ENCODE data around the gene AHSG. TPM values are rescaled to one million over a fixed set of nuclear protein-coding genes. Genes with fewer than 3 reads are reported as not detected.

AHSG gene
- total RNA-seq, 1 donor from 2014 or later = not detected

DNA sequence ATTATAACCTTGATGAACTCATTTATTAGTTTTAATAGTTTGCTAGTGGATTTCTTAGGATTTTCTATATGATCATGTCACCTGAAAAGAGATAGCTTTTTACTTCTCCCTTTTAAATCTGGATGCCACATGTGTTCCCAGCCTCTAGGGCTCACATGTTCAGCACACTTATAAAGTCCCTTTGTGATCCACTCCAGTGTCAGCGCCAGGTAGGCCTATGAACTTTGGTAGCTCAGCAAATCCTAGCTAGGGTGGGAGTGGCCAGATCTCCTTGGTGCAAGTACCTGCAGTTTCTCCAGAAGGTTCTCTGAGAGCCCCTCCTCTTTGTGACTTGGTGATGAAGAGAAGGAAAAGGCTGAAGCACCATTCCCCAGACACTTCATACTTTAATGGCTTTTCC lies 36.0 kb downstream of the AHSG start:
- no peak overlapping the region for H3K27ac Mint-ChIP-seq (ENCODE audit: unreplicated experiment)
- no peak overlapping the region for H3K4me3 Mint-ChIP-seq (ENCODE audit: unreplicated experiment)
- TF ChIP-seq, protein P1, sequence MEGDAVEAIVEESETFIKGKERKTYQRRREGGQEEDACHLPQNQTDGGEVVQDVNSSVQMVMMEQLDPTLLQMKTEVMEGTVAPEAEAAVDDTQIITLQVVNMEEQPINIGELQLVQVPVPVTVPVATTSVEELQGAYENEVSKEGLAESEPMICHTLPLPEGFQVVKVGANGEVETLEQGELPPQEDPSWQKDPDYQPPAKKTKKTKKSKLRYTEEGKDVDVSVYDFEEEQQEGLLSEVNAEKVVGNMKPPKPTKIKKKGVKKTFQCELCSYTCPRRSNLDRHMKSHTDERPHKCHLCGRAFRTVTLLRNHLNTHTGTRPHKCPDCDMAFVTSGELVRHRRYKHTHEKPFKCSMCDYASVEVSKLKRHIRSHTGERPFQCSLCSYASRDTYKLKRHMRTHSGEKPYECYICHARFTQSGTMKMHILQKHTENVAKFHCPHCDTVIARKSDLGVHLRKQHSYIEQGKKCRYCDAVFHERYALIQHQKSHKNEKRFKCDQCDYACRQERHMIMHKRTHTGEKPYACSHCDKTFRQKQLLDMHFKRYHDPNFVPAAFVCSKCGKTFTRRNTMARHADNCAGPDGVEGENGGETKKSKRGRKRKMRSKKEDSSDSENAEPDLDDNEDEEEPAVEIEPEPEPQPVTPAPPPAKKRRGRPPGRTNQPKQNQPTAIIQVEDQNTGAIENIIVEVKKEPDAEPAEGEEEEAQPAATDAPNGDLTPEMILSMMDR (IDR thresholded peaks at IDR 0.05) = no peak
- no peaks in the 10 kb centered on the region for H3K9me3 Mint-ChIP-seq (ENCODE audit: unreplicated experiment)
- no peak for DNase-seq (ENCODE audit: extremely low spot score, unreplicated experiment)
- peaks cover 36% of the 10 kb centered on the region for H3K27me3 Mint-ChIP-seq (ENCODE audit: unreplicated experiment)
- no peaks in the 10 kb centered on the region for H3K36me3 Mint-ChIP-seq (ENCODE audit: unreplicated experiment)
- no peaks in the 10 kb centered on the region for H3K4me1 Mint-ChIP-seq (ENCODE audit: unreplicated experiment)

DNA sequence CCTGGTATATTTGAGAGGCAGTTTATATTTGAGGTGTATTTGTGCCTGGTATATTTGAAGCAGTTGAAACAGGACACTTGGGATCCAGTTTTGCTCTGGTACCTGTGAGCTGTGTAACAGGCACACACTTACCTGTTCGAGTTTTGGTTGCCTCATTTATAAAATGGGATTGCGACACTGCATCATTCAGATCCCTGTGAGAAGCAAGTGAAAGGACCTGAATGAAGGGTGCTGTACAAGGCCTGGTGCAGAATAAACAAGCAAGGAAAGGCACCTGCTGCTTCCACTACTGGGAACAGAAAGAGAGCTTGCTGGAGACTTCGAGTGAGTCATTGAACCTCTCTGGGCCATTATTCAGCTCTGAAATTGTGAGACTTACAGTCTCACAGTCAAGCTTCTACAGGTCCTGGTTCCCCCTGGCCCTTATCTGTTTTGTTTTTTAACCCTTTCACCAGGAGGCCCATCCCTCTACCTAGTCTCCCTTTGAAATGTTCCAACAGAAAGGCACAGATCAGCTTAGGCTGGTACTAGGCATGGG lies 38.9 kb downstream of the AHSG start:
- Mint-ChIP-seq H3K27me3 (ENCODE audit: unreplicated experiment) (peaks cover 30% of the 10 kb centered on the region), H3K4me3 (ENCODE audit: unreplicated experiment) (no peak overlapping the region), H3K27ac (ENCODE audit: unreplicated experiment) (no peak overlapping the region), H3K9me3 (ENCODE audit: unreplicated experiment) (no peaks in the 10 kb centered on the region), H3K4me1 (ENCODE audit: unreplicated experiment) (no peaks in the 10 kb centered on the region), H3K36me3 (ENCODE audit: unreplicated experiment) (no peaks in the 10 kb centered on the region)
- TF ChIP-seq, protein P1 (IDR thresholded peaks at IDR 0.05) = no peak
- DNase-seq (ENCODE audit: extremely low spot score, unreplicated experiment) = no peak

DNA sequence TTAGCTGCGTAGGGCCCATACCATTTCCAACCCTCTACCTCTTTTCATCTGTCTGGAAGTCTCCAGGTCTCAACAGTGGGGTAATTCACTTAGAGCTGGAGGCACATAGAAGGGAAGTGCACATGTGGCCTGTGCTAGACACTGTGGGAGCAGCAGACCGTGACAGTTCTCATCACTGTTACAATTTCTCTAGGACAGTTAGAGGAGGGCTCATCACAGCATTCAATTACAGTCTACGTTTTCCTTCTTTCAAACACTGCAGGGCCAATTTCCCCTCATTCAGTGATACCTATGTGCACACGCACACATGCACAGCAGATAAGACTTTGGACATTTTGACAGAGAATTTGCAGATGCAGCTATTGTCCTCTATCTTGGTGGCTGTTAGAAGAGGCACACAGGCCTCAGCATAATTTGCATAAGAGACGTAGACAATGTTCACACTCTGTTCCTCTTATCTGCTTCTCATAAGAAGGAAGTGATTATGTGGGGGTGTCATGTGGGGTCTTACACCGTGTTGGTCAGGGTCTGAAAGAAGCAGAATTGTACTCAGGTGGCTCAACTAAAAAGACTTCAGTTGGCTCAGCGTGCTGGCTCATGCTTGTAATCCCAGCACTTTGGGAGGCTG lies 40.3 kb downstream of the AHSG start:
- Mint-ChIP-seq H3K9me3 (ENCODE audit: unreplicated experiment) (no peaks in the 10 kb centered on the region), H3K36me3 (ENCODE audit: unreplicated experiment) (no peaks in the 10 kb centered on the region), H3K4me1 (ENCODE audit: unreplicated experiment) (no peaks in the 10 kb centered on the region), H3K27ac (ENCODE audit: unreplicated experiment) (no peak overlapping the region), H3K4me3 (ENCODE audit: unreplicated experiment) (no peak overlapping the region), H3K27me3 (ENCODE audit: unreplicated experiment) (peaks cover 30% of the 10 kb centered on the region)
- no peak for DNase-seq (ENCODE audit: extremely low spot score, unreplicated experiment)
- TF ChIP-seq, protein P1 (IDR thresholded peaks at IDR 0.05) = no peak

DNA sequence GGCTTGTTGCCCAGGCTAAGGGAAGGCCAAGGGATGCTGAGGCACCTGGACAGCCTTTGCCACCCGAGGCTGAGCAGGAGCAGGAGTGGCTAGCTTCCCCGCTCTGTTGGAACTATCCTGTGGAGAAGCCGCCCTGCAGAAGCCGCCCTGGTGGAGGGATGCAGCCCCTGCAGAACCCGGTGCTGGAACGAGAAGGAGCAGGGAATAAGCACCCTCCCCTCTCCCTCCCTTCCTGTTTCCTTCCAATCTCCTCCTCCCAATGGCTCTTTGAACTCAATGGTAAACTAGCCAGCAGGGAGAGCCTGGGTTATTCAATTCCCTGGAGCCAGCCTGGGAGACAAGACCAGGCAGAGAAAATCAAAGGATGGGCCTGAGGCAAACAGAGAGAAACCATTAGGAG lies 41.1 kb downstream of the AHSG start:
- Mint-ChIP-seq H3K36me3 (ENCODE audit: unreplicated experiment) (no peaks in the 10 kb centered on the region), H3K9me3 (ENCODE audit: unreplicated experiment) (no peaks in the 10 kb centered on the region)

More for the DNA sequence above, 41.1 kb downstream of the AHSG start:
- H3K27ac Mint-ChIP-seq (ENCODE audit: unreplicated experiment) = no peak overlapping the region
- no peak overlapping the region for H3K4me3 Mint-ChIP-seq (ENCODE audit: unreplicated experiment)
- no peak for DNase-seq (ENCODE audit: extremely low spot score, unreplicated experiment)
- TF ChIP-seq, protein P1 (IDR thresholded peaks at IDR 0.05) = no peak
- peaks cover 35% of the 10 kb centered on the region for H3K27me3 Mint-ChIP-seq (ENCODE audit: unreplicated experiment)
- H3K4me1 Mint-ChIP-seq (ENCODE audit: unreplicated experiment) = no peaks in the 10 kb centered on the region
